Measurements from ENCODE around the gene LLPH.
"Not testable (repeated sequence)": the region's sequence is repeated elsewhere in the genome, so short reads cannot be mapped to it uniquely, and the experiment has no call there.

The LLPH gene

DNA sequence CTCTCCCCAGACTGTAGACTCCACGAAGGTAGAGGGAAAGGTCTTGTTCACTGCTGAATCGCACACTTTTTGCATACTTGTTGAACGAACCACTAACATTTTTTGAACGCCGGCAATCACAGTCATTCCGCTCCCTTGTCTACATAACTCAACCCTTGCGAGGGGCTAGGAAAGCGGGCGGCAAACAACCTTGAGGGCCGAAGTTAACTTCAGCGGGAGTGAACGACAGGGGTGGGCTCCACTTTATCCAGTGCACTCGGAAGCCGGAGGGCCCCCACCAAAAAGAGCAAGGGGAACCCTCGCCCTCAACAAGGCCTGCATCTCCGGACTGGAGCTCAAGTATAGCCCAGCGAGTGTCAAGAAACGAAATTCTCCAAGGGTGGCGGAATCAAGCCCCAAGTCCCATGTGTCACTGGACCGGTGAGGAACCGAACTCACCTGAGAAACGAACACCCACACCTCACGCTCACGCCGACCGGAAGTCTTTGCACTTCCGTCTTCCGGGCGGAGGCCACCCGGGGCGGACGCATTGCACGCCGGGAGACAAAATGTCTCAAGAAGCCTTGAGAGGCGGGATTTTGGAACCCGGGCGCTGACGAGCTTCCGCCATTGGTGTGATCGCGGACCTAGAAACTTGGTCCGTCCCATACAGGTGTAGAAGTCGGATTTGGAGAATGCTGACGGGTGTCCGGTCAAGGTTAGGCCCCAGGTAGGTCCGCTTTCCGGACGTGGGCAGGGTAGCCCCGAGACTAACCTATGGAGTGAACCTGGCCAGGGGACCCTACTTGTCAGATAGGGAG, at the start of gene LLPH:
Gene LLPH (minus strand): TSS at position 484 of the 800 bp plus-strand sequence. CDS start 1,644 bp downstream, outside the sequence.
- peak; percentile 86 for DNase-seq (ENCODE audit: low spot score)

DNA sequence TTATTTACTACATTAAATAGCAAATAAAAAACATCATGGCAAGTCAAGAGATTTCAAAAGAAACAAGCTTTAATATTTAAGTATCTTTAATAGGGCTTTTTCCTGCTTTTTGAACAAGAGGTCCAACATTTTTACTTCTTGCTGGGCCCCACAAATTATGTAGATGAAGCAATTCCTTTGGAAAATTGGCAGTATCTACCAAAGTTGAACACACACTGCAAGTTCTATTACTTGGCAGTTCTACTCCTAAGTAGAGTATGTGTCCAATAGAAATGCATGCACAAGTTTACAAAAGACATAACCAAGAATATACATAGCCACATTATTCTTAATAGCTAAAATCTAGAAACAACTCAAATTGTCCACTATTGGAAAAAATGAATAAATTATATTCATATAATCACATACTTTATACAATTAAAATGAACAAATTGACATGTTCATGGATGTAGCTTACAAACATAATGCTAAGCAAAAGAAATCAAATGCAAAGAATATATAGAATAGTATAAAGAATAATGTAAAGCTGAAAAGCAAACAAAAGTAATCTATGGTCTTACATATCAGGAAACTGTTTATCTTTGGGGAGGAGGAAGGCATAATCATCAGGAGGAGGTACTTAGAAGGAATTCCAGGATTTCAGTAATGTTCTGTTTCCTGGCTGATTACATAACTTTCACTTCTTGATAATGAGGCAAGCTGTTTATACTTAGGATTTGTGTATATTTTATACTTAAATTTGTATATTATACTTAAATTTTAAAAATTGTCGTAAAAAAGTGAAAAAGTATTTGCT, 45.8 kb upstream of the LLPH start:
- no peak for DNase-seq (ENCODE audit: low spot score)

DNA sequence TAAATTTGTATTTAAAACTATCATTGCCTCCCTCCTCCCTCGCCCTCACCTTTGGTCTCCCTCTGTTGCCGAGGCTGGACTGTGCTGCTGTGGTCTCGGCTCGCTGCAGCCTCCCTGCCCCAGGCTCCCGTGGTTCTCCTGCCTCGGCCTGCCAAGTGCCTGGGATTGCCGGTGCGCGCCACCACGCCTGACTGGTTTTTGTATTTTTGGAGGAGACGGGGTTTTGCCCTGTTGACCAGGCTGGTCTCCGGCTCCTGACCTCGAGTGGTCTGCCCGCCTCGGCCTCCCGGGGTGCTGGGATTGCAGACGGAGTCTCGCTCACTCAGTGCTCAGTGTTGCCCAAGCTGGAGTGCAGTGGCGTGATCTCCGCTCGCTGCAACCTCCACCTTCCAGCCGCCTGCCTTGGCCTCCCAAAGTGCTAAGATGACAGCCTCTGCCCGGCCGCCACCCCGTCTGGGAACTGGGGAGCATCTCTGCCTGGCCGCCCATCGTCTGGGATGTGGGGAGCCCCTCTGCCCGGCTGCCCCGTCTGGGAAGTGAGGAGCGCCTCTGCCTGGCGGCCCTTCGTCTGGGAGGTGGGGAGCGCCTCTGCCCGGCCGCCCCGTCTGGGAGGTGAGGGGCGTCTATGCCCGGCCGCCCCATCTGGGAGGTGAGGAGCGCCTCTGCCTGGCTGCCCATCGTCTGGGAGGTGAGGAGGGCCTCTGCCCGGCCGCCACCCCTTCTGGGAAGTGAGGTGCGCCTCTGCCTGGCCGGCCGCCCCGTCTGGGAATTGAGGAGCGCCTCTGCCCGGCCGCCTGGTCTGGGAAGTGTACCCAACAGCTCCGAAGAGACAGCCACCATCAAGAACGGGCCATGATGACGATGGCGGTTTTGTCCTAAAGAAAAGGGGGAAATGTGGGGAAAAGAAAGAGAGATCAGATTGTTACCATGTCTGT, 44.1 kb upstream of the LLPH start:
- DNase-seq (ENCODE audit: low spot score) = not testable (repeated sequence)

DNA sequence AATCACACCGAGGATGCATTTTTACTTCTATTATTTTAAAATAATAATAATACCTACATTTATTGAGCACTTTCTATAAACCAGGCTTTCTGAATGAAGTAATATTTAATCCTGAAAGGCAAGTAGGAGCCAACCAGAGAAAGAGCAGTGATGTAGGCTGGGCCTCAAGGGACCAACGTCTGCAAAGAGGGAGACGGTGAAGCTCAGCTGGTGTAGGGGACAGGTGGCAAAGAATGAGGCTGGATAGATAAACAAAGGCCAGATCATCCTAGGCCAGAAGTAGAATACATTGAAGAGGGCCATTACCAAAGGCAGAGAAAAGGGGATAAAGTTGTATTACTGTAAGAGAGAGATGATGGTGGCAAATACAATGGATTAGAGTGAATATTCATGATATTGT, 40.1 kb upstream of the LLPH start:
- no peak for DNase-seq (ENCODE audit: low spot score)

DNA sequence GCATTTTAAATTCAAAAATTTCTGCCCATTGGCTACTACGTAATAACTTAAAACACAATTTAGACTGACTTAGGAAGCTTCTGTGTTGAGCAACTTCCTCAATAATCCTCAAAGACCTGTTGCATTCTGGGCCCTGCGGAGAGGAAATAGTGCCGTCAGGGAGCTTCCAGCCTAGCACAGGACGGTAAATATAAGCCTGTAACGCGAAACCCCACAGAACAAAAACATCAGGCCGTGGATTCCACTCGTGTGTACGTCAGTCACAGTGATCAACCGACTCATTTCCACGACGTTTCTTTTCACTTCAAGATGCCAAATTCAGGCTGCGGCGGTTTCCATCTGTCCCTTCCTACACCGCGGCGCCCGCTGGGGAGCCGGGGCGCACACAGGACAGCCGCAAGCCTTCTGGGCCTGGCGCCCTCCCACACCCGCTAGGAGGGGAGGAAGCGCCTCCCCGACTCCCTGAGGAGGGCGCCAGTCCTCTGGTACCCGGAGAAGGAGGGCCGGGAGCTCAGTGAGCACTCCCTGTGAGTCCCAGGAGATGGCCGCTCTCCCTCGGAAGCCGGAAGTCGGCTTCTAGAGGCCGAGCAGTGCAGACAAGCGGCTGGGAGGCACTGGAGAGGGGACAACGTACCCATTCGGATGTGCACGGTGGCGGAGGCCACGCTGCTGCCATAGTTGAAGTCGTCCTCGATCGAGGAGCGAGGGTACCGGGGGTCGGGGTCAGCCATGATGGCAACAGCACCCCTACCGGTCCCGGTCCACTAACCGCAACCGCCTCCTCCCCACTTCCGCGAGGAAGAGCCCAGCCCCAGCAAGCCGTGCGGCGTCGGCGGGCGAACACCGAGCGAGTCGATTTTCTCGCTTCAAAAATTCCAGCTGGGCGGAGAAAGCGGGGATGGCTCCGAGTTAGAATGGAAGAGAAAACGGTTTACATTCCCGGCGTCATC, 38.9 kb upstream of the LLPH start, which contains the start of gene TMBIM4:
Gene TMBIM4 (minus strand): TSS at position 776 of the 950 bp plus-strand sequence. CDS start 45 bp downstream, at position 731.
- peak; percentile 90 for DNase-seq (ENCODE audit: low spot score)

DNA sequence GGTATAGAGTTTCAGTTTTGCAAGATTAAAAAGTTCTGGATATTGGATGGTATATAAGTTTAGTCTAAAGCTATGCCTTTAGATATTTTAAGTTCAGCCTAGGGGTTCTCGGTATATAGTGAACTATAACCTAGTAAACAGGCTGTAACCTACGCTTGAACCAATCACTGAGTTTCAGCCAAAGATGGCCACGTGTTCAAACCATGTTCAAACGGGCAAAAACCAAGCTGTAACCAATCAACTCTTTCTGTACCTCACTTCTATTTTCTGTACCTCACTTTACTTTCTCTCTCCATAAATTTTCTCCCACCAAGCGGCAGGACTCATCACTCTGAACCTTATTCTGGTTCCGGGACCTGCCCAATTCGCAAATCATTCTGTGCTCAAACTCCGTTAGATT, 37.9 kb upstream of the LLPH start:
- no peak for DNase-seq (ENCODE audit: low spot score)

DNA sequence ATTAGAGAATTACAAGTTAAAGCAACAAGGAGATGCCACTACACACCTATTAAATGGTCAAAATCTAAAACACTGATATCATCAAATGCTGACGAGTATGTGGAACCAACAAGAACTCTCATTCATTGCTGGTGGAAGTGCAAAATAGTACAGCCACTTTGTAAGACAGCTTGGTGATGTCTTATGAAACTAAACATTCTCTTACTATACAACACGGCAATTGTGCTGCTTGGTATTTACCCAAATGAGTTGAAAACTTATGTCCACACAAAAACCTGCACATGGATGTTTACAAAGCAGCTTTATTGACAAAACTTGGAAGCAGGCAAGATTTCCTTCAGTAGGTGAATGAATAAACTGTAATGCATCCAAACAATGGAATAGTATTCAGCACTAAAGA, 36.0 kb upstream of the LLPH start:
- DNase-seq (ENCODE audit: low spot score) = no peak

DNA sequence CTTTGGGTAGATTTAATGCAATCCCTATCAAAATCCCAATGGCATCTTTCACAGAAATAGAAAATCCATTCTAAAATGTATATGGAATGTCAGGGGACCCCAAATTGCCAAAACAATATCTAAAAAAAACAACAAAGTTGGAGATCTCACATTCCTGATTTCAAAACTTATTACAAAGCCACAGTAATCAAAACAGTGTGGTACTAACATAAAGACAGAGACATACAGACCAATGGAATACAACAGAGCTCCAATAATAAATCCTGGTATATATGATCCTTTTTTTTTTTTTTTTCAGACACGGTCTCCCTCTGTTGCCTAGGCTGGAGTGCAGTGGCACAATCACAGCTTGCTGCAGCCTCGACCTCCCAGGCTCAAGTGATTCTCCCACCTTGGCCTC, 34.6 kb upstream of the LLPH start:
- no peak for DNase-seq (ENCODE audit: low spot score)

DNA sequence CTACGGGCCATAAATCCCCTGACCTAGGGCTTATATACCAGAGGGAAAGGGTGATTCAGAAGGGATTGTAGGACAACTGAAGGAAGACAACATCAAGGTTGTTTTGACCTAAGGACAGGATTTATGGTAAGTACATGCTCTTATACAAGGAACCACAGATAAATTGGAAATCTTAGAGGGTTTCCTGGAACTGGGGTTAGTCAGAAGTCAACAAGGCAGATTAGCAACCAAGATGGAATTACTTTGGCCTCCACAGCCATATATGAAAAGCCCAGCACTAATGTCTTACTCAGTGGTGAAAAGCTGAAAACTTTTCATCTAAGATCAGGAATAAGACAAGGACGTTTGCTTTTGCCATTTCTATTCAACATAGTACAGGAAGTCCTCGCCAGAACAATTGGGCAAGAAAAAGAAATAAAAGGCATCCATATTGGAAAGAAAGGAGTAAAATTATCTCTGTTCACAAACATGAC, 33.8 kb upstream of the LLPH start:
- no peak for DNase-seq (ENCODE audit: low spot score)

DNA sequence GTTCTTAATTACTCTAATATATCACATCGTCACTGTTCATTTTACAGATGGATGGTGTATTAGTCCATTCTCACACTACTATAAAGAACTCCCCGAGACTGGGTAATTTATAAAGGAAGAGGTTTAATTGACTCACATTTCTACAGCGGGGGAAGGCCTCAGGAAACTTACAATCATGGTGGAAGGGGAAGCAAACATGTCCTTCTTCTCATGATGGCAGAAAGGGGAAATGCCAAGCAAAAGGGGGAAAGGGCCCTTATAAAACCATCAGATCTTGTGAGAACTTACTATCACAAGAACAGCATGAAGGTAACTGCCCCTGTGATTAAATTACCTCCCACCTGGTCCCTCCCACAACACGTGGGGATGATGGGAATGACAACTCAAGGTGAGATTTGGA, 32.7 kb upstream of the LLPH start:
- no peak for DNase-seq (ENCODE audit: low spot score)

DNA sequence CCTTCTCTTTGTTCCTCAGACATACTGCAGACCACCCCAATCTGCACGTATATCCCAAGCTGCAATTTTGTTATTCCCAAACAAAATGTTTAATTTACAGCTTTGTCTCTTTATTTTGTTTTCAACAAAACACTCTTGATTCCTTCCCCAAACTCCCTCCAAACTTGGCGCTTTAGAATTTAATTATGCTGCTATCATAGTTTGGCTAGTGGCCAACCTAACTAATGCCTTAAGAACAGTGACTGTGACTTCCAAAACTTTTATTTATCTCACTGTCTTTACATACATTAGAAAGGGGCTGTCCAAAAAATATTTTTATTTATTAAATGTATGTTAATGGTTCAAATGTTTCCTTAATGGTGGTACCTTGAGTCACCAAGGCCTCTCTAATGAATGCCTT, 32.2 kb upstream of the LLPH start:
- no peak for DNase-seq (ENCODE audit: low spot score)

DNA sequence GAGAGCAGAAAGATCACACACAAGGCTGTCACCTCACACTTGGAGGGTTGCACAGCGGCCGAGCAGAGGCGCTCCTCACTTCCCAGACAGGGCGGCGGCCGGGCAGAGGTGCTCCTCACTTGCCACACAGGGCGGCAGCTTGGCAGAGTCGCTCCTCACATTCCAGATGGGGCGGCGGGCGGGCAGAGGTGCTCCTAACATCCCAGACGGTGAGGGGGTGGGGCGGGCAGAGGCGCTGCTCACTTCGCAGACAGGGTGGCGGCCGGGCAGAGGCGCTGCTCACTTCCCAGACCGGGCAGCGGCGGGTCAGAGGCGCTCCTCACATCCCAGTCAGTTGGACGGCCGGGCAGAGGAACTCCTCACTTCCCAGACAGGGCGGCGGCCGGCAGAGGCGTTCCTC, 30.2 kb upstream of the LLPH start:
- DNase-seq (ENCODE audit: low spot score) = no peak

DNA sequence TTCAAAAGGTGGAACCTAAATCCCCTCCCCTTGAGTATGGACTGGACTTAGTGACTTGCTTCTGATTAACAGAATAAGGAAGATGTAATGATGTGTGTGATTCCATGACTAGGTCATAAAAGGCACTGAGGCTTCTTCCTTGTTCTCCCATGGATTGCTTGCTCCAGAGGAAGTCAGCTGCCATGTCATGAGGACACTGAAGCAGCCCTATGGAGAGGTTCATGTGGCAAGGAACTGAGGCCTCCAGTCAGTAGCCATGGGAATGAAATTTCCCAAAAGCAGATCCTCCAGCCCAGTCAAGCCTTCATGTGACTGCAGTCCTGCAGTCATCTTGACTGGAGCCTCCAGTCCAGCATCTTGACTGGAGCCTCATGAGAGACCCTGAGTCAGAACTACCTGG, 28.6 kb upstream of the LLPH start:
- DNase-seq (ENCODE audit: low spot score) = no peak

DNA sequence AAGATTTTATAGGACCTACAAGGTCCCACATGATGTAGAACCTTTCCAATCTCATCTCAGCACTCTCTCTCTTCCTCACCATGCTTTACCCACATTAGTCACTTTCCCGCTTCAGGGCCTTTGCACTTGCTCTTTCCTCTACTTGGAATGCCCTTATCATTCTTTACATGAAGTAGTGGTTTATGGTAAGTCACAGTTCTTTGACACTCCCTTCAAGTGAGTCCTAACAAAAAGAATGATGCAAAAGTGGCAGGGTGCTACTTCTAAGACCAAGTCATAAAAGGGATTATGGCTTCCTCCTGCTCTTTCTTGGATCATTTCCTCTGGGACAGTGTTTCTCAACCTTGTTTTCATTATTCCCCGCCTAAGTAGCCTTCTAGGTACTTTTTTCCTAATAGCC, 26.1 kb upstream of the LLPH start:
- no peak for DNase-seq (ENCODE audit: low spot score)

DNA sequence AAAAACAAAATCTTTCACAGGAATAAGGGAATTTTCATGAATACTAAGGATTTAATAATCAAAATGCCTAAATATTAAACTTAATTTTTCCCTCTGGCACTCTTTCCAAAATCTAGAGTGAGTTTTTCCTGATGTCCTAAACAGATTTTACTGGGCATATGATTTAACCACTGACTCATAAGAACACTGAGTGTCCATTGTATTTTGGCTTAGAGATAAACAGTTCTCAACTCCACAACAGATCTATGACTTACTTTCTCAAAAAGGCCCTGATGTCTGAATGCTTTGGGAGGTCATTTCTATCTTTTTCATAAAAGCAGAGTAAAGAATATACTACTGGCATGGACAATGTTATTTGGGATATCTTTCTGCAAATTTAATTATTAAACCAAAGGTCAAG, 24.2 kb upstream of the LLPH start:
- DNase-seq (ENCODE audit: low spot score) = peak; percentile 34

DNA sequence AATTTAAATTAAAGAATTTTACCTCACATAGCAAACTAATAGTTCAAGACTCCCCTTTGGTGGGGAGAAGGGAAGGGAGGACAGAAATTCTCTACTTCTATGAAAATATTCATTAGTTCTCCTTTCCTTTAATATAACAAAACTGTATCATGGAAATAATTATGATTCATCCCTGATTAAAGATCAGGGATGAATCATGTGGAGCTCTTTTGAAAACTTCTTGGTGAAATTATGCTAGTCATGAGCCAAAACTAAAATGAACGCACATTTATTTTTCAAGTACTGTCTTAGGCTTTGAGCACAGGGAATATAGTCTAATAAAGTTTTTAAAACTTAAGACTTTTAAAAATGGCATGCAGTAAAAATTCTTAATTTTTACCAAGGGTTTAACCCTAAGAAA, 22.2 kb upstream of the LLPH start:
- DNase-seq (ENCODE audit: low spot score) = no peak

DNA sequence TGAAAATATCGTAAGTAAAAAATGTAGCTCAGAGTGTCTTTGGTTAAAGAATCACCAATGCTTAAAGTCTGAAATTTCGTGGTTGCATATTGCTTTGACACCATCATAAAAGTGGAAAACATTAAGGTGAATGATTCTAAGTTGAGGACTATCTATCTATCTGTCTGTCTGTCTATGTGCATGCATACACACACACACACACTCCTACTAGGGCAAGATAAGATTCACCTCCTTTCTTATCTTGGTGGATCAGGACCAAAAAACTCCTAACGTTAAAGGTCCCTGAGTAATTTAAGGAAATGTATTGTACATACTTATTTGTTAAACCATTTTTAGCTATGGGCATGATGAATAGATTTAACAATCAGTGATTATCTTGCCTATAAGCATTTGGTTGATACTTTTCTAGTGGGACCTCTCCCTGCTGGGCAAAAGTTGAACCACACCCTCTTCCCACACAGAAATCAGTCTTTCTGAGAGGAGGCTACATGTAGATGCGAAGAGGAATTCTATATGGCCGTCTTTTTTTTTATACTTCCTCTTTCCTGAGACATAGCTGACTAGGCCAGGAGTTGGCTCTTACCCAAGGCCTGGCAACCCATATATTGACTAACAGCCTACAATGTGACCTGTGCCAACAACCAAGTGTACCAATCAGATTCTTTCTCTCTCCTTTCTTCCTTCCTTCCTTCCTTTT, 19.3 kb upstream of the LLPH start:
- no peak for DNase-seq (ENCODE audit: low spot score)

DNA sequence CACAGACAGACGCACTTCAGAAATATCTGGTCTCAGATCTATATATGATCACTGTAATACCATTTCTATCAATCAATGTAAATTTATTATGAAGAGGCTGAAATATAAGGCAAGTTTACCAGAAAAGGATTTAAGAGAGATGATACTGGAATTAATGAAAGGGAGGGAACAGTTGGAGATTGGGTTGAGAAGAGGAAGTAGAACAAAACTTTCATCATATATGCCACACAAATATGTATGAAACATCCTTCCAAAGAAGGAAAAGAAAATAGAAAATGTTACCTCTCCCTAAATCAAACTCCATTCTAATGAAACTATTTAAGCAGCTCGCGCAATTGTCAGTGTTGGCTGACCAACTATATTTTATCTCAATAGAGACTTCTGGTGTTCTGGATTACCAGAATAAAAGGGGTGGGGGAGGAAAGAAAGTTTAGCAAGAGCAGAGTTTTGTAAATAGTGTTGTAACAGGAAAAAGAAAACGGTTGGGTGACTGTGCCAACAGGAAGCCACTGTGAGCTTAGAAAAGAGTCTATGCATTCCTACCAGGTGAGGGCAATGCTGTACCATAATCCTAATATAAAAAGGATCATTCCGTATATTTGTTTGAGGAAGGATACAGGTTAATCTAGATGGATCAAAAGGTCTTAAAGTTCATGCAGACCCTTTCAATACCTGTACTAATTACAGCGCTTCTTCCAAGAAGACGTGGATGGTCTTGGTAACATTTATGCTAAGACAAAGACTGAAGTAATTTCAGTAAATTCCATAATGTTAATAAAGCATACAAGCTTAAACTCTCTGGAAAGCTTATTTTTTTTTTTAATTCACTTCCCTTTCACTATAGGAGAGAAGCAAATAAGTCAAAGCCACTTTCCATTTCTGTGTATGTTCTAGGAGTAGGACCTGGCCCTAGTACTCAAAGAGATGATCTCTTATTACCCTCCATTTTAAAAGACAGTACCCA, 14.5 kb upstream of the LLPH start:
- peak; percentile 35 for DNase-seq (ENCODE audit: low spot score)

DNA sequence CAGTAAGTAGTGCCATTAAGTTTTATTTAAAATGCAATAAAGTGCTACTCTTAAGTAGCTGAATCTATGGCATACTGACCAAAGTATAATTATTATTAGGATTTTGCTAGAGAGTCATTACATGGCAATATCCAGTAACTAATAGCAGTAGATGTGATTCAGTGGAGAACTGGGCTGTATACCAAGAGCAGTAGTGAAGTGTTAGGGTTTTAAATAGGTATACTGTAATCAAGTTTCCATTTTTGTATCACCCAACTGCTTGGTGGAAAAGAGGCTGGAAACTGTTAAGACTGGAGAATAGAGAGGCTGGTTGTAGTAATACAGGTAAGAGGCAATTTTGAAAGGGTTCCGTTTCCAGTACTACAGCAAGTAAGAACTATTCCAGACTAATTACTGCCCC, 13.3 kb upstream of the LLPH start:
- no peak for DNase-seq (ENCODE audit: low spot score)

All from pons (tissue), 1 donor.